HEK293T (cell line): ENCODE results near the gene C4BPB.

Source experiments
- ARNT ChIP-seq: fragments of 450-650 bp; IDR thresholded peaks from 2 replicates; pipeline ENCODE4 v1.6.1; 2017; ENCODE audit warnings: mild to moderate bottlenecking
- BHLHE40 ChIP-seq: fragments of 450-650 bp; IDR thresholded peaks from 2 replicates; pipeline ENCODE4 v1.6.1; 2016; ENCODE audit warnings: mild to moderate bottlenecking, moderate library complexity, borderline replicate concordance
- FOXA1 ChIP-seq: fragments of 450-650 bp; IDR thresholded peaks from 2 replicates; pipeline ENCODE4 v1.6.1; 2016; ENCODE audit warnings: mild to moderate bottlenecking
- FOXK2 ChIP-seq: fragments of 450-650 bp; IDR thresholded peaks from 2 replicates; pipeline ENCODE4 v1.6.1; 2016; ENCODE audit warnings: mild to moderate bottlenecking
- SP1 ChIP-seq: fragments of 450-650 bp; IDR thresholded peaks from 2 replicates; pipeline ENCODE4 v1.6.1; 2017
- TARDBP ChIP-seq: fragments of 450-650 bp; IDR thresholded peaks from 2 replicates; pipeline ENCODE4 v1.6.1; 2016

DNA sequence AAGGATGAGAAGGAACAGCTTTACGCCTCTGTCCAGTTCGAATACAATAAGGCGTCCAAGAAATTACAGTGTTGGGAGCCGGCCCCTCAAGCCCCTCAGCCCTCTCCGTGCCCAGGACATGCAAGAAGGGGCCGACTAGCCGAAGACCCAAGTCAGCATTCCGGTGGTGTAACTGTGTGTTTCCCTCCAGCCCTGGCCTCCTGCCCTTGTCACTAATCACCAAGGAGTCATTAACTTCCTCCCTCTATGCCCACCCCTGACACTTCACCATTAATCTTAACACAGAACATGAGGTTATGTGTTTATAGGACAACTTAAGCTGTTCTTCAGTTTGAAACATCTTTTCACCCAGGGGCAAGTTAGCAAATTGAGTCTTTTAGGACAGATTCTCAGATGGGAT, 16.4 kb upstream of the C4BPB start:
- TF ChIP-seq SP1 (no peak), FOXA1 (no peak), BHLHE40 (no peak), TARDBP (no peak), ARNT (no peak), FOXK2 (no peak)
